ENCODE results near the gene CBY2.

CBY2 gene

GRCh38 chr13:45718992-45719391 is 16.9 kb downstream of the CBY2 start:
- H3K36me3 ChIP-seq (ENCODE audit: control insufficient read depth in 1 of 2, insufficient read depth in 2 of 2, low read length in 2 of 2), result no peaks in the 10 kb centered on the region

DNA sequence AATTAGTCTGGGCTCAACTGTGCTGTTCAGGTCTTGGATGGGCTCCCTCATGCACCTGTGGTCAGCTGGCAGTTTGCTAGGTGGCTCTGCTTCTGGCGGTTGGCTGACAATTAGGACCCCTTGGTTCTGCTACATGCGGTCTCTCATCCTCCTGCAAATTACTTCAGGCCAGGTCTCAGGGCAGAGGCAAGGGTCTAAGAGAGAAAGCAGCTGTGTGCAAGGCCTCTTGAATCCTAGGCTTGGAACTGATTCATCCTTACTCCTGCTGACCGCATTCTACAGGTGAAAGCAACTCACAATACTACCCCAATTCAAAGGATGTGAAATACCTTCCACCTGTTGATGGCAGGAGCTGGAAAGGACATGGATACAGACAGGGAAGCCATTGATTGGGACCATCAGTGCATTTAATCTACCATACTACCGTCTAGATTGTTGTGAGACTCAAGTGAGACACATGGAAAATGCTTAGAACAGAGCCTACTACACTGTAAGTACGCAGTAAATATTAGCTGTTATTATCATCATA is 19.1 kb downstream of the CBY2 start:
- Histone ChIP-seq H3K4me1 (ENCODE audit: control insufficient read depth in 1 of 2, insufficient read depth in 2 of 2, low read length in 2 of 2) (no peaks in the 10 kb centered on the region), H3K27me3 (ENCODE audit: low read depth, low read length) (no peaks in the 10 kb centered on the region), H3K36me3 (ENCODE audit: control insufficient read depth in 1 of 2, insufficient read depth in 2 of 2, low read length in 2 of 2) (no peaks in the 10 kb centered on the region), H3K27ac (ENCODE audit: low read length) (no peak overlapping the region), H3K9me3 (ENCODE audit: control insufficient read depth in 1 of 2, low read length in 2 of 2) (no peaks in the 10 kb centered on the region), H3K4me3 (ENCODE audit: low read depth in 1 of 2, low read length in 2 of 2) (no peak overlapping the region)

More at GRCh38 chr13:45718992-45719391, 16.9 kb downstream of the CBY2 start:
- H3K9me3 ChIP-seq (ENCODE audit: control insufficient read depth in 1 of 2, low read length in 2 of 2), result no peaks in the 10 kb centered on the region
- no peak overlapping the region for H3K4me3 ChIP-seq (ENCODE audit: low read depth in 1 of 2, low read length in 2 of 2)
- no peaks in the 10 kb centered on the region for H3K4me1 ChIP-seq (ENCODE audit: control insufficient read depth in 1 of 2, insufficient read depth in 2 of 2, low read length in 2 of 2)
- H3K27ac ChIP-seq (ENCODE audit: low read length), result no peak overlapping the region
- H3K27me3 ChIP-seq (ENCODE audit: low read depth, low read length), result no peaks in the 10 kb centered on the region

GRCh38 chr13:45723798-45724197 is 21.7 kb downstream of the CBY2 start:
- H3K27ac ChIP-seq (ENCODE audit: low read length), result no peak overlapping the region
- no peaks in the 10 kb centered on the region for H3K36me3 ChIP-seq (ENCODE audit: control insufficient read depth in 1 of 2, insufficient read depth in 2 of 2, low read length in 2 of 2)
- H3K4me3 ChIP-seq (ENCODE audit: low read depth in 1 of 2, low read length in 2 of 2), result no peak overlapping the region
- no peaks in the 10 kb centered on the region for H3K9me3 ChIP-seq (ENCODE audit: control insufficient read depth in 1 of 2, low read length in 2 of 2)
- no peaks in the 10 kb centered on the region for H3K4me1 ChIP-seq (ENCODE audit: control insufficient read depth in 1 of 2, insufficient read depth in 2 of 2, low read length in 2 of 2)
- no peaks in the 10 kb centered on the region for H3K27me3 ChIP-seq (ENCODE audit: low read depth, low read length)

DNA sequence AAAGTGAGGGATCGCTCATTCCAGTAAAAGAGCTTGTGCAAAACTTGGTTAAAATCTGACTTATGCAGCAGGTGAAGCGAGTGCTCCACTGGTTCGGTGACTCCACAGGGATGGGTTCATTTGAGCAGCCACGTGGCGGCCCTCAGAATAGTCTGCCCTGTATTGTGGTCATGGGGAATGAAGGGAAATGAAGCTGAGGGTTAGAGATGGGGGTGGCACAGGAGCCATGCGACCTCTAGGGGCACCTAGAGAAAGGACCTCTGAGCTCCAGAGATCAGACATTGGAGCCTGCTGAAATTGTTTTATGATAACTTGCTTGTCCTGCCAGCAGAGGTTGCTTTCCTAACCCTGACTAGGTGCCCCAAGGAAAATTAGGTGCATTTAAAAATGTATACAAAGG is 26.6 kb downstream of the CBY2 start:
- Histone ChIP-seq H3K27me3 (ENCODE audit: low read depth, low read length) (no peaks in the 10 kb centered on the region), H3K9me3 (ENCODE audit: control insufficient read depth in 1 of 2, low read length in 2 of 2) (no peaks in the 10 kb centered on the region), H3K4me1 (ENCODE audit: control insufficient read depth in 1 of 2, insufficient read depth in 2 of 2, low read length in 2 of 2) (no peaks in the 10 kb centered on the region), H3K4me3 (ENCODE audit: low read depth in 1 of 2, low read length in 2 of 2) (no peak overlapping the region), H3K36me3 (ENCODE audit: control insufficient read depth in 1 of 2, insufficient read depth in 2 of 2, low read length in 2 of 2) (no peaks in the 10 kb centered on the region), H3K27ac (ENCODE audit: low read length) (no peak overlapping the region)

DNA sequence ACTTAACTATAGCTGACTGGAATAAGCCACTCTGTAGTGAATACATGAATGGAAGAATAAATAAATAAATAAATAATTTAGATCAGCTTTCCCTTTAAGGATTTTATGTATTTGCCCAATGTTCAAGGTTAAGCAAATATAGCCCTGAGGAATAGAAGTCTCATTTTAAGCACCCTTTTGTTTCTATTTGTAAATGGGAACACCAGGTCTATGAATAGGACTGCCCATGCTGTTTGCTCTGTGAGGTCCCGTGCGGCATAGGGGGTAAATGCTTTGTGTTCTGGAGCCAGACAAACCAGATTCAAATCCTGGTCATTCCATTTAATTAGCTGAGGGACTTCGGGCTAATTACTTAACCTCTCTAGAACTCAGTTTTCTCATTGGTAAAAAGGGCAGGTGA is 29.3 kb downstream of the CBY2 start:
- Histone ChIP-seq H3K27ac (ENCODE audit: low read length) (no peak overlapping the region), H3K4me1 (ENCODE audit: control insufficient read depth in 1 of 2, insufficient read depth in 2 of 2, low read length in 2 of 2) (no peaks in the 10 kb centered on the region), H3K9me3 (ENCODE audit: control insufficient read depth in 1 of 2, low read length in 2 of 2) (no peaks in the 10 kb centered on the region), H3K27me3 (ENCODE audit: low read depth, low read length) (no peaks in the 10 kb centered on the region), H3K4me3 (ENCODE audit: low read depth in 1 of 2, low read length in 2 of 2) (no peak overlapping the region), H3K36me3 (ENCODE audit: control insufficient read depth in 1 of 2, insufficient read depth in 2 of 2, low read length in 2 of 2) (no peaks in the 10 kb centered on the region)

DNA sequence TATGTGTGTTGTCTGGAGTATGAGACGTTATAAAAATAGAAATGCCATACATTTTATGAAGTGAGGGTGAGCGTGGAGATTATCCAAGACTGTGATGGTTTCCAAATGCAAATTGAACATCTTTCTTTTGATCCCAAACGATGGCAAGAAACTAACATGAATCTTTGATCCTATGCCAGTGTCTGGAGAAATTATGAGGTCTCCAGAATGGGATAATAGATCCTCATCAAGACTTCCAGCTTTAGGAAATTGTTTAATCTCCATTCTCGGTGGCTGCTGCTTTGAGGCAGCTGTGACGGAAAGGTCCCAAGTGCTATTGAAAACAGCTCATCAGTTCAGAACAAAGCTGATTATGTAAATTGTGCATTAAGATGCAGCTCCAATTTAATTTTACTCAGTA is 30.8 kb downstream of the CBY2 start:
- no peak overlapping the region for H3K27ac ChIP-seq (ENCODE audit: low read length)
- no peaks in the 10 kb centered on the region for H3K36me3 ChIP-seq (ENCODE audit: control insufficient read depth in 1 of 2, insufficient read depth in 2 of 2, low read length in 2 of 2)
- no peak overlapping the region for H3K4me3 ChIP-seq (ENCODE audit: low read depth in 1 of 2, low read length in 2 of 2)
- H3K27me3 ChIP-seq (ENCODE audit: low read depth, low read length), result no peaks in the 10 kb centered on the region
- no peaks in the 10 kb centered on the region for H3K9me3 ChIP-seq (ENCODE audit: control insufficient read depth in 1 of 2, low read length in 2 of 2)
- no peaks in the 10 kb centered on the region for H3K4me1 ChIP-seq (ENCODE audit: control insufficient read depth in 1 of 2, insufficient read depth in 2 of 2, low read length in 2 of 2)

DNA sequence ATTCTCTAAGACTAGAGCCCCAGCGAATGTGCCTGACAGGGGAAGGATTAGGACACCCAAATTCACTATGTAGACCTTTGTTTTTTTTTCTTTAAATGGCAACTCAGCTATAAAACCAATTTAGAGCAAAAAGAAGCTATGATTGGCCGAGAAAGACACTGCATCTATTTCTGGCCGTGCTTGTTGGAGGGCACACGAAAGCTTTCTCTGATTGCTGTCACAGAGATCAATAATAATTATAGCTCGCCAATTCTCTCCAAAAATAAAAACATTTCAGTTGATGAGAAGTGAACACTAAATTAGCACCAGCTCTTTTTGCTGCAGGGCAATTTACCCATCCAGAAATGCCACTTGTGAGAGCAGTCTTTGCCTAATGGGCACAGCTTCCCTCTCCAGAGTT is 31.2 kb downstream of the CBY2 start:
- no peaks in the 10 kb centered on the region for H3K27me3 ChIP-seq (ENCODE audit: low read depth, low read length)
- H3K4me1 ChIP-seq (ENCODE audit: control insufficient read depth in 1 of 2, insufficient read depth in 2 of 2, low read length in 2 of 2), result no peaks in the 10 kb centered on the region
- no peaks in the 10 kb centered on the region for H3K9me3 ChIP-seq (ENCODE audit: control insufficient read depth in 1 of 2, low read length in 2 of 2)
- H3K27ac ChIP-seq (ENCODE audit: low read length), result no peak overlapping the region
- H3K36me3 ChIP-seq (ENCODE audit: control insufficient read depth in 1 of 2, insufficient read depth in 2 of 2, low read length in 2 of 2), result no peaks in the 10 kb centered on the region
- no peak overlapping the region for H3K4me3 ChIP-seq (ENCODE audit: low read depth in 1 of 2, low read length in 2 of 2)

GRCh38 chr13:45737571-45738017 is 35.5 kb downstream of the CBY2 start:
- Histone ChIP-seq H3K4me1 (ENCODE audit: control insufficient read depth in 1 of 2, insufficient read depth in 2 of 2, low read length in 2 of 2) (no peaks in the 10 kb centered on the region), H3K9me3 (ENCODE audit: control insufficient read depth in 1 of 2, low read length in 2 of 2) (no peaks in the 10 kb centered on the region), H3K36me3 (ENCODE audit: control insufficient read depth in 1 of 2, insufficient read depth in 2 of 2, low read length in 2 of 2) (no peaks in the 10 kb centered on the region), H3K27me3 (ENCODE audit: low read depth, low read length) (no peaks in the 10 kb centered on the region), H3K27ac (ENCODE audit: low read length) (no peak overlapping the region), H3K4me3 (ENCODE audit: low read depth in 1 of 2, low read length in 2 of 2) (no peak overlapping the region)

DNA sequence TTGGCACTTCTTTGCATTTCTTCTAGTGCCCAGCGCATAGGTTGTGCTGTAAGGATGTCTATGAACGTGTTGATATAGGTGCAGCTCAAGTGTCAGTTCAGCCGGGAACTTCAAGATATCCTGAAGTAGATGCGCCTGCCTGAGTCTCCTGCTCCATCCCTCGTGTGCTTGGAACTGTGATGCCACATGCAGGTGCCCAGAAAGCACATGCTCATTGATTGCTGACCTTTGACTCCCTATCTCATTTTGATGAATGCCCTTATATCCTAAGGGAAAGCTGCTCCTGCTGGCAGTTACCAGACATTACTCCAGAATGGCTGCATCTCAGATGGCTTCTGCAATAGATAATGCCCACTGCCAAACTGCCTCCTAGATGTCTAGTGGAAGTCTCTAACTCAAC is 40.9 kb downstream of the CBY2 start:
- Histone ChIP-seq H3K4me3 (ENCODE audit: low read depth in 1 of 2, low read length in 2 of 2) (no peak overlapping the region), H3K36me3 (ENCODE audit: control insufficient read depth in 1 of 2, insufficient read depth in 2 of 2, low read length in 2 of 2) (no peaks in the 10 kb centered on the region), H3K4me1 (ENCODE audit: control insufficient read depth in 1 of 2, insufficient read depth in 2 of 2, low read length in 2 of 2) (no peaks in the 10 kb centered on the region), H3K27me3 (ENCODE audit: low read depth, low read length) (no peaks in the 10 kb centered on the region), H3K9me3 (ENCODE audit: control insufficient read depth in 1 of 2, low read length in 2 of 2) (no peaks in the 10 kb centered on the region), H3K27ac (ENCODE audit: low read length) (no peak overlapping the region)

GRCh38 chr13:45744979-45745378 is 42.9 kb downstream of the CBY2 start:
- Histone ChIP-seq H3K27ac (ENCODE audit: low read length) (no peak overlapping the region), H3K4me3 (ENCODE audit: low read depth in 1 of 2, low read length in 2 of 2) (no peak overlapping the region), H3K9me3 (ENCODE audit: control insufficient read depth in 1 of 2, low read length in 2 of 2) (no peaks in the 10 kb centered on the region), H3K4me1 (ENCODE audit: control insufficient read depth in 1 of 2, insufficient read depth in 2 of 2, low read length in 2 of 2) (no peaks in the 10 kb centered on the region), H3K27me3 (ENCODE audit: low read depth, low read length) (no peaks in the 10 kb centered on the region), H3K36me3 (ENCODE audit: control insufficient read depth in 1 of 2, insufficient read depth in 2 of 2, low read length in 2 of 2) (no peaks in the 10 kb centered on the region)

DNA sequence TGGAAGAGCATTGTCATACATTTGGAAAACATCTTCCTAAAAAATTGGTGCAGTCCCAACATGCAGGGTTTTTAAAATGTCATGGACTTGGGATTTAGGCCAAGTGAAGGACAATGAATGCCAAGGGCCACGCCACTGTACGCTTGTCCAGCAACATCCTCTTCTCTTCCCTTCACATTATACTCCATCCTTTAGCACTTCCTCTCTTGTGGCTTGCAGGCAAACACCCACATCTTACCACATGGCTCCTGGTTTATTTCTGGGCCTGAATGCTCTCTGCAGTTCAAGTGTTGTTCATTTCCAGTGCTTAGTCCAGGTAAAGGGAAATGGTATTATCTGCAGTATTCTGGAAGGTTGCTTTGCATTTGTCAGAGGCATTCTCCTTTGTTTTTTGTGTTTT is 45.0 kb downstream of the CBY2 start:
- H3K4me3 ChIP-seq (ENCODE audit: low read depth in 1 of 2, low read length in 2 of 2), result no peak overlapping the region
- H3K27ac ChIP-seq (ENCODE audit: low read length), result no peak overlapping the region
- H3K36me3 ChIP-seq (ENCODE audit: control insufficient read depth in 1 of 2, insufficient read depth in 2 of 2, low read length in 2 of 2), result no peaks in the 10 kb centered on the region
- H3K4me1 ChIP-seq (ENCODE audit: control insufficient read depth in 1 of 2, insufficient read depth in 2 of 2, low read length in 2 of 2), result no peaks in the 10 kb centered on the region
- H3K9me3 ChIP-seq (ENCODE audit: control insufficient read depth in 1 of 2, low read length in 2 of 2), result no peaks in the 10 kb centered on the region
- no peaks in the 10 kb centered on the region for H3K27me3 ChIP-seq (ENCODE audit: low read depth, low read length)

DNA sequence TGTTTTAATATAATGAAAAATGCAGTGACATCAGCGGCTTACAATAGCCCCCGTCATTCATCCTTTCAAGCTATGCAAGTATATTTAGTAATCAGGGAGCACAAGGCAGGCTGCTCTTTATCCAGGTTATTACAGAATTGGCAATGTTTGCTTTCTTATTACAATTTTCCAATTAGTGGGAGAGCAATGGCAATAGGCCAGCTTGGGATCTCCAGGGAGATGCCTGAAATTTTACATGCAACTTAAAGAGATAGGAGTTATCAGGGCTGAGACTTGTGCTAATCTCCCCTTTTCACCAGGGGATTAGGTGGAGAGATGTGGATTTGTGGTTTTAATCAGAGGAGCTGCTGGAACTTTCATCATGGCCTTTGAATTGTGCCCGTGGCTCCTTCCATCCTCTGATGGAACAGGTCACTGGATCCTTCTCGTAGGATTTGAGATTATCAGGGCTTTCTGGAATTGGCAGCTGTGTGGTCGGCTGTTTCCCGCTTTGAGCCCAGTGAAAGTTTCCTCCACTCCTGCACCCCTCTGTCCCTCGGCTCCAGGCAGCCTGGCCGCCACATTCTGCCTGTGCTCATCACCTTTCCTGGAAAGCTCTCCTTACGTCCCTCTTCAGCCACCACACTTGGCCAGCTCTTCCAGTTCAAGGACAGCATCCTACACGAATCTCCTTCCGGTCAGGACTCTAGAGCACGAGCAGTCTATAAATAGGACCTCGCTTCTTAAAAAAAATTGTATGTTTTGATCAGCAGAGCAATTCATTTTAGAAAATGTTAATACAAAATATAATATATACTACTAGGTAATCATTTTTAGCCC is 47.0 kb downstream of the CBY2 start:
- no peaks in the 10 kb centered on the region for H3K9me3 ChIP-seq (ENCODE audit: control insufficient read depth in 1 of 2, low read length in 2 of 2)
- no peak overlapping the region for H3K4me3 ChIP-seq (ENCODE audit: low read depth in 1 of 2, low read length in 2 of 2)
- H3K27me3 ChIP-seq (ENCODE audit: low read depth, low read length), result no peaks in the 10 kb centered on the region
- H3K36me3 ChIP-seq (ENCODE audit: control insufficient read depth in 1 of 2, insufficient read depth in 2 of 2, low read length in 2 of 2), result no peaks in the 10 kb centered on the region
- no peak overlapping the region for H3K27ac ChIP-seq (ENCODE audit: low read length)
- H3K4me1 ChIP-seq (ENCODE audit: control insufficient read depth in 1 of 2, insufficient read depth in 2 of 2, low read length in 2 of 2), result no peaks in the 10 kb centered on the region

Data from muscle layer of duodenum (tissue), 2 donors.